Measurements from ENCODE around the gene MED7.
"Not testable (repeated sequence)": the region's sequence is repeated elsewhere in the genome, so short reads cannot be mapped to it uniquely, and the experiment has no call there.

MED7 gene, protein sequence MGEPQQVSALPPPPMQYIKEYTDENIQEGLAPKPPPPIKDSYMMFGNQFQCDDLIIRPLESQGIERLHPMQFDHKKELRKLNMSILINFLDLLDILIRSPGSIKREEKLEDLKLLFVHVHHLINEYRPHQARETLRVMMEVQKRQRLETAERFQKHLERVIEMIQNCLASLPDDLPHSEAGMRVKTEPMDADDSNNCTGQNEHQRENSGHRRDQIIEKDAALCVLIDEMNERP

GRCh38 chr5:157142317-157143126 is at the start of gene MED7:
Gene MED7, minus strand, starts transcription at chr5:157142865. Its CDS starts 3,434 bp downstream, at chr5:157139431.
- peak; percentile 99 for DNase-seq

DNA sequence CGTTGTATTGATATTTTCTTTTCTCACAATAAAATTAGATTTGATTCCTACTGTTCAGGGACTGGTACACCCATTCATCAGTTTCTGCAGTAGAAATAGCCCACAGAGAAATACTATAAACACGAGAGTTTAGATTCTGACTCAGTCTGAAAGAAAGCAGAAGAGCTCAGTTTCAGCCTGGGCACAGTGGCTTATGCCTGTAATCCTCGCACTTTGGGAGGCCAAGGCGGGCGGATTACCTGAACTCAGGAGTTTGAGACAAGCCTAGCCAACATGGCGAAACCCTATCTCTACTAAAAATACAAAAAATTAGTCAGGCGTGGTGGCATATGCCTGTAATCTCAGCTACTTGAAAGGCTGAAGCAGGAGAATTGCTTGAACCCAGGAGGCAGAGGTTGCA is 46.6 kb upstream of the MED7 start:
- DNase-seq, result peak; percentile 87

DNA sequence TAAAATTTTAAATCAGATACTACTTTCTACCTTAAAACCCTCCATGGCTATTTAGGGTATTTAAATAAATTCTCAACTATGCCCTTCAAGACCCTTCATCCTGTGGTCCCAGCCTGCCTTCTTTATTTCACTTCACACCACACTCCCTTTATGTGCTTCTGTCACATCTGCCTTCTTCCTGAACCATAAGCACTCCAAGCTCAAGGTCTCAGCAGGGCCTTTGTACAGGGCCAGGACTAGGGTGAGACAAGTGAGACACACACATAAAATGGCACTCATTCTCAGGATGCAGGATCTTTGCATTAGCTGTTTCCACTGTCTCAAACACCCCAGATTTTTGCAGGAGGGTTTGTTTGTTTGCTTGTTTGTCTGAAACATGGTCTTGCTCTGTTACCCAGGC is 45.6 kb upstream of the MED7 start:
- peak; percentile 45 for DNase-seq

- peak; percentile 45 for DNase-seq
Measured at GRCh38 chr5:157187046-157187754, 44.5 kb upstream of the MED7 start.

GRCh38 chr5:157186309-157187045 is 43.8 kb upstream of the MED7 start:
- peak; percentile 56 for DNase-seq

- not testable (repeated sequence) for DNase-seq
Measured at GRCh38 chr5:157185122-157185521, 42.5 kb upstream of the MED7 start.

DNA sequence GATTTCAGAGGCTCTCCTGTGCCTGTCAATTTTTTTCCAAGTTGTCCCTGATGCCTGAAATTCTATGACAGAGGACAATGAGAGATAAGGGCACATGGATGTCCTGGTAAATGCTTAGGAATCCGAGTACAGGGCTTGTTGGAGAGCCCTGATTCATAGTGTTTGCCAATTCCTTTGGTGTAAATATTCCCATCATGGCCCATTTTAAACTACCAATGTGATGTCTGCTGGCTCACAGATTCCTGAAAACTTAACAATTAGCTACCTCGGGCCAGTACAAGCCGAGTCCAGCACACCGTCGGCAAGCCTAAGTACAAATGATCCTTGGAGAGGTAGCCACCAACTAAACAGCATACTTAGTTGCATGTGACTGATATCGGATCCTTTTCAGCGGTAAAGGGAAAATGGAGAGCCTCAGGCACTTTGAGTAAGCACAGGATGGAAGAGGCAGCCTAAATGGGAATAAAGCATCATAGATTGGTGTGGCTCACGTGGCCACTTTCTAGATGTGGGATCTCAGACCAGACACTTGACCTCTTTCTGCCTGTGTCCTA is 41.5 kb upstream of the MED7 start:
- peak; percentile 58 for DNase-seq

DNA sequence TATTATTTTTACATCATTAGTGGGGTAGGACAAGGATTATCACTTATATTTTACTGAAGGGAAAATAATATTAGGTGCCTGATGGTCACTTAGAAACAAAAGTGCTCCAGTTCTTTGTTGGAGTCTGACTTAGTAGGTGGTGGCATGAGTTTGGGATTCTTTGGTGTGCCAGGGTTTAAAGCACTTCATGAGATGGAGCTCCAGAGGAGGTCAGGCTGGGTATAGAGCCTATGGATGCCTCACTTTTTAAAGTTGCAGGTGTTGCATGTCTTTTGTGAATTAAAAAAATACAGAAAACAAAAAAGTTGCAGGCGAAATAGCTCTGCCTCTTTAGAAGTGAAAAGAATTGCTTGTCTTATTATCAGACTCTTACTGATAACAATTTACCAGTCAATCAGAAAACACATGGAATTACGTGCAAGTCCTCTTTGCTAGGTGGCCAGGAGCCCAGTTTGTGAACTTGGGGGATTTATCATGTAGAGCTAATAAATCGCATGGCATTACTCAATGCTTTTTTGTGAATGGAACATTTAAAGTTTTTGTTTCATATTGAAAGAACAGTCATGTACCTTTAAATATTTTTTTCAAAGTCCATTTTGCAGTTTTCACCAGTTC is 39.6 kb upstream of the MED7 start:
- peak; percentile 46 for DNase-seq

- DNase-seq, result peak; percentile 89
Measured at GRCh38 chr5:157180374-157181264, 38.0 kb upstream of the MED7 start, which contains the start of gene ITK. Gene ITK, plus strand, starts transcription at chr5:157180840. Its CDS starts 138 bp downstream, at chr5:157180978.

- DNase-seq, result no peak
Measured at GRCh38 chr5:157178966-157179365, 36.3 kb upstream of the MED7 start.

DNA sequence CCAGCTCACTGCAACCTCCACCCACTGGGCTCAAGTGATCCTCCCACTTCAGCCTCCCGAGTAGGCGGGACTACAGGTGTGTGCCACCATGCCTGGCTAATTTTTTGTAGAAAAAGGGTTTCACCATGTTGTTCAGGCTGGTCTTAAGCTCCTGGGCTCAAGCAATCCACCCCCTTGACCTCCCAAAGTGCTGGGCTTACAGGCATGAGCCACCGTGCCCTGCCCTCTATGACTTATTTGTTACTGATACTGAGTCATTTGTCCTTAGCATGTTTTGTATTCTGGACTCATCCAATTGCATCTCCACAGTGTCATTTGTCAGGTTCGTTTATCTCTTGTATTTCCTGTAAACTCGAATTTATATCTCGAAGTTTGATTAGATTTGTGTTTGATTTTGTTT is 35.3 kb upstream of the MED7 start:
- peak; percentile 69 for DNase-seq

GRCh38 chr5:157175071-157175612 is 32.5 kb upstream of the MED7 start:
- DNase-seq, result no peak

DNA sequence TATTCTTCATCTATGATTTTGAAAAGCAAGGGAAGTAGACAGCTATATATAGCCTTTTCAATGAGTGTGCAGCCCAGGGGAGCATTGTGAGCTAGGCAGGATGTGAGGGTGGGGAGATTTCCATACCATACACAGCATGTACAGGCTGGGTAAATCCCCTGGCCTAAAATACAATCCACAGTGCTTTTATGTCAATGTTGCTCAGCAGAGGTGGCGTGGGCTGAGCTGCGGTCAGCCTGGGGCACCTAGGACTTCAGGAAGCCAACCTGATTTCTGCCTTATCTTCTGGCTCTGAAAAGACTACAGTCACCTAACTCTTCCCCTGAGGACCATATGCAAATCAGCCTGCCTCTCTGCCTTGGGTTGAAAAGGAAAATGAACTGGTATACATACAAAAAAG is 29.7 kb upstream of the MED7 start:
- peak; percentile 93 for DNase-seq

GRCh38 chr5:157168286-157168685 is 25.6 kb upstream of the MED7 start:
- no peak for DNase-seq

DNA sequence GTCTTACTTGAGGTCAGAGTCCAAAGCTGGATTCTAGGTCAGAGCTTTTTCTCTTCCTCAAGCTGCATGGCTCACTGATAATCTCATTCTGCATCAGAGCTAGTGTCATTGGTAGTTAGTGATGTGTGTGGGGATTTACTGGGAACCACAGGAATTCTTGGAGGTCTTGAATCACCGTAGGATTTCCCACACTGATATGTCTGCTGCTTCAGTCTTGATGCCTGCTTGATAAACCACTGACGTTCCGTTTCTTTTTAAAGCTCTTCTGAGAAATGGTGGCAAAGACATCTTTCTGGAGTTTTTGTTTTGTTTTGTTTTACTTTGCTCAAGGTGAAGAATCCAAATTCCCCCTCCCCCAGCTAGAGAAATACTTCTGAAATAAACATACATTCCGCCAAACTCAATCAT is 24.6 kb upstream of the MED7 start:
- DNase-seq, result no peak

DNA sequence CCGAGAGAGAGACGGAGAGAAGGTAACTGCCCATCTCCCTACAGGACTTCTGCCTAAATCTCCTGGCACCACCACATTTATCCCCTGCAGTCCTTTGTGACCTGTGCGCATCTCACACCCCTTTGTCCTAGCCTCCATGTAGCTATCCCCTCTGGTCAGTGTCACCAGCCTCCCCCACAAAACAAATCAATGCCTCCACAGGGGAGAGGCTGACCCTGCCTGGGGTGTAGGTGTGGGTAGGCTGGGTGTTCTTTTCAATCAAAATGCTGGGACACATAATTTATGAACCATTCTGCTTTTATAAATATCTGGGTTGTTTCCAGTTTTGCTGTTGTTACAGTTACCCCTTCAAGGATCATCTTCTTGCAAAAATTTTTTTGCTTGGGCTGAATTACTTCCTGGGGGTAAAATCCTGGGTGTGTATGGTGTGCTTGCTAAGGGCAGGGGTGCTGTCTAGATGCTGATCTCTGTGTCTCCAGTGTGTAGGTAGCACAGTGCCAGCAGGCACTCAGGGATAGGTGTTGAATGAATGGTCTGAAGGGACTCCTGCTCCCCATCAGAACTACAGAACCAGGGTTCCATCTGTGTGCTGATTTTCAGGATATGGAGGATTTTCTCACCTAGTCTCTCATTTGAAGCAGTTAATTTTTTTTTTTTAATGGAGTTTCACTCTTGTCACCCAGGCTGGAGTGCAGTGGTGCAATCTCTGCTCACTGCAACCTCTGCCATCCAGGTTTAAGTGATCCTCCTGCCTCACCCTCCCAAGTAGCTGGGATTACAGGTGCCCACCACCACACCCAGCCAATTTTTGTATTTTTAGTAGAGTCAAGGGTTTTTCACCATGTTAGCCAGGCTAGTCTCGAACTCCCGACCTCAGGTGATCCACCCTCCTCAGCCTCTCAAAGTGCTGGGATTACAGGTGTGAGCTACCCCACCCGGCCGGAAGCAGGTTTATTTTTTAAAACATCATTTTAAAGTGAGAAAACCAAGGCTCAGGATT is 23.8 kb upstream of the MED7 start, which contains the start of gene GARIN3:
Gene GARIN3 (minus strand): TSS at position 51 of the 1,000 bp plus-strand sequence. CDS start 96 bp downstream, outside the sequence.
- DNase-seq, result no peak

GRCh38 chr5:157165668-157166067 is 23.0 kb upstream of the MED7 start:
- no peak for DNase-seq

GRCh38 chr5:157165261-157165660 is 22.6 kb upstream of the MED7 start:
- DNase-seq, result no peak

GRCh38 chr5:157164521-157164920 is 21.9 kb upstream of the MED7 start:
- peak; percentile 45 for DNase-seq

Data from activated CD4-positive, alpha-beta T cell treated with anti-CD3 and anti-CD28 coated beads, Interleukin-10, Interleukin-2, amounts not matched to agents 100 ng/mL and 50 ng/mL, durations not matched to agents 16 hours and 8 hours (primary cell).